Coronary artery (tissue), 2 donors: ENCODE measurements around the gene DGKI.

Experiments used
- DNase-seq: peaks from one replicate; pipeline ENCODE4 v3.0.0-alpha.2; 2017; ENCODE audit warnings: low spot score
- H3K27ac ChIP-seq, 2 donors: fragments of 200-600 bp; sonication (generic); one replicate each; pipeline ENCODE4 v1.5.1; 2016 to 2019
- H3K4me3 ChIP-seq: fragments of 200-600 bp; sonication (generic); 2 replicates; pipeline ENCODE4 v1.5.1; 2016; ENCODE audit warnings: mild to moderate bottlenecking, moderate library complexity
- CTCF ChIP-seq: fragments of 200-600 bp; sonication (generic); IDR thresholded peaks from one replicate; pipeline ENCODE4 v1.5.1; 2019; ENCODE audit warnings: antibody characterized with exemption

Gene DGKI

GRCh38 chr7:137488038-137488437 is 358.7 kb downstream of the DGKI start:
- no peak overlapping the region for H3K27ac ChIP-seq
- H3K4me3 ChIP-seq, result no peak overlapping the region
- TF ChIP-seq CTCF, result no peak
- no peak for DNase-seq

- Histone ChIP-seq H3K4me3 (no peak overlapping the region), H3K27ac (no peak overlapping the region)
- TF ChIP-seq CTCF, result no peak
- no peak for DNase-seq
These were observed 361.0 kb downstream of the DGKI start for GRCh38 chr7:137485818-137486217.

GRCh38 chr7:137484326-137484725 is 362.4 kb downstream of the DGKI start:
- no peak overlapping the region for H3K4me3 ChIP-seq
- TF ChIP-seq CTCF, result no peak
- H3K27ac ChIP-seq, result no peak overlapping the region
- DNase-seq, result no peak

- TF ChIP-seq CTCF, result no peak
- DNase-seq, result no peak
- Histone ChIP-seq H3K4me3 (no peak overlapping the region), H3K27ac (no peak overlapping the region)
These were observed 364.3 kb downstream of the DGKI start for GRCh38 chr7:137482466-137482865.

GRCh38 chr7:137480824-137481365 is 365.9 kb downstream of the DGKI start:
- no peak overlapping the region for H3K4me3 ChIP-seq
- H3K27ac ChIP-seq, result no peak overlapping the region
- no peak for DNase-seq
- TF ChIP-seq CTCF, result no peak

- no peak overlapping the region for H3K27ac ChIP-seq
- no peak for DNase-seq
- TF ChIP-seq CTCF, result no peak
- H3K4me3 ChIP-seq, result no peak overlapping the region
These were observed 366.4 kb downstream of the DGKI start for GRCh38 chr7:137480401-137480800.

- DNase-seq, result no peak
- TF ChIP-seq CTCF, result no peak
- H3K27ac ChIP-seq, result no peak overlapping the region
- H3K4me3 ChIP-seq, result no peak overlapping the region
These were observed 369.8 kb downstream of the DGKI start for GRCh38 chr7:137476937-137477336.
